K562 (cell line): Measurements from ENCODE around the gene CCDC136. TPM values are rescaled to one million over a fixed set of nuclear protein-coding genes. Genes with fewer than 3 reads are reported as not detected.

ENCODE experiments used
- CBX8 ChIP-seq: fragments of 200-600 bp; sonication (generic); IDR thresholded peaks from 2 replicates; pipeline ENCODE4 v1.6.1; 2012; ENCODE audit warnings: borderline replicate concordance, mixed run types, low read depth, mild to moderate bottlenecking, moderate library complexity, mixed read lengths, low read length, control low read depth, inconsistent platforms; ENCODE audit not compliant: poor library complexity, severe bottlenecking; ENCODE audit errors: extremely low read depth
- CGGBP1 ChIP-seq: fragments of 250-450 bp; sonication (Bioruptor Pico); IDR thresholded peaks from 2 replicates; pipeline ENCODE4 v1.9.0; 2021; ENCODE audit warnings: mild to moderate bottlenecking
- E2F8 ChIP-seq: fragments of 450-650 bp; IDR thresholded peaks from 2 replicates; pipeline ENCODE4 v1.7.1; 2018; ENCODE audit warnings: mild to moderate bottlenecking, low read depth; ENCODE audit not compliant: partially characterized antibody
- EP300 ChIP-seq: IDR thresholded peaks from 2 replicates; pipeline ENCODE4 v1.6.1; 2012; ENCODE audit warnings: low read length, improper control_type of control experiment
- FOXP1 ChIP-seq: sonication (generic); formaldehyde crosslinking; IDR thresholded peaks from 2 replicates; pipeline ENCODE4 v1.8.0; 2022; ENCODE audit warnings: mild to moderate bottlenecking, missing genetic modification reagents
- HDGF ChIP-seq: fragments of 450-650 bp; IDR thresholded peaks from 2 replicates; pipeline ENCODE4 v1.6.1; 2016
- HMGN3 ChIP-seq: IDR thresholded peaks from 2 replicates; pipeline ENCODE4 v1.6.1; 2011; ENCODE audit warnings: borderline replicate concordance, low read depth, mild to moderate bottlenecking, mixed read lengths, low read length; ENCODE audit not compliant: insufficient read length; ENCODE audit errors: extremely low read depth
- JUN ChIP-seq, 2 experiments: sonication (generic) in 1 of 2; formaldehyde crosslinking in 1 of 2; IDR thresholded peaks; 2 replicates each; pipeline versions ENCODE4 v1.6.1 to v1.8.0; 2012 to 2022; ENCODE audit warnings: borderline replicate concordance in 2 of 2, mild to moderate bottlenecking in 2 of 2, improper control_type of control experiment in 1 of 2, low read depth in 1 of 2, low read length in 1 of 2, missing genetic modification reagents in 1 of 2
- KDM5B ChIP-seq: fragments of 200-600 bp; sonication (generic); IDR thresholded peaks from 2 replicates; pipeline ENCODE4 v1.6.1; 2012; ENCODE audit warnings: low read depth, mild to moderate bottlenecking, moderate library complexity, low read length, control low read depth, inconsistent platforms; ENCODE audit not compliant: insufficient replicate concordance
- LCOR ChIP-seq: sonication (generic); formaldehyde crosslinking; IDR thresholded peaks from 2 replicates; pipeline ENCODE4 v1.8.0; 2022; ENCODE audit warnings: mild to moderate bottlenecking, missing genetic modification reagents
- MAZ ChIP-seq, 2 experiments: fragments of 450-650 bp in 1 of 2; sonication (generic) in 1 of 2; formaldehyde crosslinking; IDR thresholded peaks in 1 of 2; conservative IDR thresholded peaks in 1 of 2; 2 replicates each; pipeline versions ENCODE4 v1.4.0 to v1.5.0; 2020; ENCODE audit warnings: mild to moderate bottlenecking in 1 of 2, missing genetic modification reagents in 1 of 2
- NFIC ChIP-seq: fragments of 450-650 bp; IDR thresholded peaks from 2 replicates; pipeline ENCODE4 v1.6.1; 2017; ENCODE audit warnings: mild to moderate bottlenecking, inconsistent platforms
- PTRF ChIP-seq: fragments of 450-650 bp; IDR thresholded peaks from 2 replicates; pipeline ENCODE4 v1.6.1; 2016; ENCODE audit warnings: mild to moderate bottlenecking, missing genetic modification characterization, missing compliant biosample characterization
- SMARCB1 ChIP-seq: IDR thresholded peaks from 2 replicates; pipeline ENCODE4 v1.6.1; 2011; ENCODE audit warnings: improper control_type of control experiment, low read depth; ENCODE audit not compliant: insufficient read length
- SREBF1 ChIP-seq: fragments of 150-350 bp; IDR thresholded peaks from 2 replicates; pipeline ENCODE4 v1.6.1; 2014; ENCODE audit warnings: antibody characterized with exemption, low read depth, low read length, borderline replicate concordance
- TGIF2 ChIP-seq: sonication (generic); formaldehyde crosslinking; IDR thresholded peaks from 2 replicates; pipeline ENCODE4 v1.8.1; 2022; ENCODE audit warnings: mild to moderate bottlenecking, missing genetic modification reagents, moderate library complexity
- ZBTB7A ChIP-seq: IDR thresholded peaks from 2 replicates; pipeline ENCODE4 v1.6.1; 2011; ENCODE audit warnings: low read depth, mild to moderate bottlenecking, low read length, moderate library complexity, borderline replicate concordance; ENCODE audit not compliant: control insufficient read depth
- ZNF12 ChIP-seq: sonication (generic); formaldehyde crosslinking; IDR thresholded peaks from 2 replicates; pipeline ENCODE4 v1.4.0; 2020; ENCODE audit warnings: mild to moderate bottlenecking, missing genetic modification reagents
- ZNF57 ChIP-seq: fragments of 450-650 bp; formaldehyde crosslinking; IDR thresholded peaks from 2 replicates; pipeline ENCODE4 v1.4.0; 2020; ENCODE audit warnings: mild to moderate bottlenecking, moderate library complexity
- ZNF695 ChIP-seq: fragments of 450-650 bp; formaldehyde crosslinking; IDR thresholded peaks from 2 replicates; pipeline ENCODE4 v1.4.0; 2020; ENCODE audit warnings: mild to moderate bottlenecking, moderate library complexity
- ZZZ3 ChIP-seq: fragments of 450-650 bp; IDR thresholded peaks from 2 replicates; pipeline ENCODE4 v1.6.1; 2016; ENCODE audit warnings: antibody characterized with exemption, mild to moderate bottlenecking, moderate library complexity
- polyA plus RNA-seq, 8 experiments: library from polyadenylated mRNA; depleted of rRNA in 4 of 8; stranded (reverse) in 5 of 8; unstranded in 3 of 8; fragments of >200 nt; fragmentation: Nextera tagmentation in 2 of 8; fragmentation: Illumina TruSeq in 1 of 8; extraction: Ambion mirVana in 2 of 8; extraction: Trizol in 1 of 8; gene quantifications; 2 replicates each; pipeline versions ENCODE4 v1.2.1 to v1.2.3, GENCODE V29; 2011 to 2014; ENCODE audit warnings: inconsistent platforms in 1 of 8, missing spikeins in 1 of 8
- total RNA-seq, 7 experiments: library from RNA; depleted of rRNA in 6 of 7; stranded (reverse); fragments of >200 nt in 6 of 7; fragmentation: Illumina TruSeq in 2 of 7; extraction: Trizol in 2 of 7; gene quantifications; 2 replicates each; pipeline versions ENCODE4 v1.2.1 to v1.2.3, GENCODE V29; 2011 to 2021; ENCODE audit warnings: low replicate concordance in 1 of 7
- TF ChIP-seq, protein P1 (sequence below): sonication (generic); formaldehyde crosslinking; IDR thresholded peaks from 2 replicates; pipeline ENCODE4 v1.8.1; 2023; ENCODE audit warnings: mild to moderate bottlenecking, missing genetic modification reagents

CCDC136 gene
- total and polyA plus RNA-seq, 9 of the 15 experiments (the other 6 are each of a cell fraction or from before 2014, with no cell fraction given) = 2.4 to 40.8 (median 26.5) TPM

DNA sequence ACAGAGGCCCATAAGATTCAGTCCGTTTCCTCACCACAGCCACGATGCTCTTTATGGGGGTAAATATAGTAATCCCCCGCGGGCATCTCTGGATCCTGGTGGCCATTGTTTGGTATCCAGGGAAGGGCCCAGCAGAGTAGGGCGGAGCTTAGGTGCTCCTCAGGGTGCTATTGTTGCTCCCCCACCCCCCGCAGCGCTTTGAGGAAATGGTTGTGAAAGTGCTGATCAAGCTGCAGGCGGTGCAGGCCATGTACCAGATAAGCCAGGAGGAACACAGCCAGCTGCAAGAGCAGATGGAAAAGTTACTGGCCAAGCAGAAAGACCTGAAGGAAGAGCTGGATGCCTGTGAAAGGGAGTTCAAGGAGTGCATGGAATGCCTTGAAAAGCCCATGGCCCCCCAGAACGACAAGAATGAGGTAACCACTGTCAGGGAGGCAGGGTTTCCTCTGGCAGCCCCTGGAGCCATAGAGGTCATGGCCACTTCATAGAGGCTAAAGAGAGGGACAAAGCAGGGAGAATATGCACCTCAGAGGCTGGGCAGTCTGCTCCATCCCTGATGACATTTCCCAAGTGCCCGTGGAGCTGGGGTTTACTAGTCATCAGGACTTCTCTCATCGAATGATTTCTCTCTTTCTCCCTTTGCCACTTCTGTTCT is 20.9 kb downstream of the CCDC136 start (continued):
- TF ChIP-seq JUN (IDR thresholded peaks at IDR 0.05; ENCODE audit: borderline replicate concordance, low read depth, low read length) (no peak), JUN (CRISPR knock-in tag; IDR thresholded peaks at IDR 0.05; ENCODE audit: borderline replicate concordance) (no peak), CBX8 (no peak), MAZ (CRISPR knock-in tag; conservative IDR thresholded peaks at IDR 0.05 in 1 of 2, IDR thresholded peaks at IDR 0.05 in 1 of 2) (peak; percentile 59 to 72; a peak in 2 of 4 replicates), ZNF57 (CRISPR knock-in tag) (no peak), LCOR (CRISPR knock-in tag) (no peak), FOXP1 (CRISPR knock-in tag) (peak; percentile 68; the same call in 1 of the 2 replicates), NFIC (peak; percentile 83), PTRF (no peak), SMARCB1 (no peak), HDGF (no peak), HMGN3 (peak; percentile 46), CGGBP1 (CRISPR knock-in tag) (no peak), ZNF695 (CRISPR knock-in tag) (no peak), ZBTB7A (no peak), KDM5B (no peak), ZNF12 (CRISPR knock-in tag) (no peak), ZZZ3 (no peak), EP300 (peak; percentile 79), SREBF1 (no peak), E2F8 (no peak), TGIF2 (no peak)
- TF ChIP-seq, protein P1, sequence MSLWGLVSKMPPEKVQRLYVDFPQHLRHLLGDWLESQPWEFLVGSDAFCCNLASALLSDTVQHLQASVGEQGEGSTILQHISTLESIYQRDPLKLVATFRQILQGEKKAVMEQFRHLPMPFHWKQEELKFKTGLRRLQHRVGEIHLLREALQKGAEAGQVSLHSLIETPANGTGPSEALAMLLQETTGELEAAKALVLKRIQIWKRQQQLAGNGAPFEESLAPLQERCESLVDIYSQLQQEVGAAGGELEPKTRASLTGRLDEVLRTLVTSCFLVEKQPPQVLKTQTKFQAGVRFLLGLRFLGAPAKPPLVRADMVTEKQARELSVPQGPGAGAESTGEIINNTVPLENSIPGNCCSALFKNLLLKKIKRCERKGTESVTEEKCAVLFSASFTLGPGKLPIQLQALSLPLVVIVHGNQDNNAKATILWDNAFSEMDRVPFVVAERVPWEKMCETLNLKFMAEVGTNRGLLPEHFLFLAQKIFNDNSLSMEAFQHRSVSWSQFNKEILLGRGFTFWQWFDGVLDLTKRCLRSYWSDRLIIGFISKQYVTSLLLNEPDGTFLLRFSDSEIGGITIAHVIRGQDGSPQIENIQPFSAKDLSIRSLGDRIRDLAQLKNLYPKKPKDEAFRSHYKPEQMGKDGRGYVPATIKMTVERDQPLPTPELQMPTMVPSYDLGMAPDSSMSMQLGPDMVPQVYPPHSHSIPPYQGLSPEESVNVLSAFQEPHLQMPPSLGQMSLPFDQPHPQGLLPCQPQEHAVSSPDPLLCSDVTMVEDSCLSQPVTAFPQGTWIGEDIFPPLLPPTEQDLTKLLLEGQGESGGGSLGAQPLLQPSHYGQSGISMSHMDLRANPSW (CRISPR knock-in tag) = peak; percentile 60; the same call in 1 of the 2 replicates
